ENCODE measurements around the gene SLC8B1.

Gene SLC8B1

GRCh38 chr12:113322343-113322742, 12.6 kb downstream of the SLC8B1 start:
- DNase-seq (ENCODE audit: low read depth, low spot score), result no peak

- no peak for DNase-seq (ENCODE audit: low read depth, low spot score)
These were observed 14.5 kb downstream of the SLC8B1 start for GRCh38 chr12:113320401-113320800.

- DNase-seq (ENCODE audit: low read depth, low spot score), result no peak
These were observed 15.8 kb downstream of the SLC8B1 start for GRCh38 chr12:113318900-113319628.

GRCh38 chr12:113318046-113318656, 16.8 kb downstream of the SLC8B1 start:
- no peak for DNase-seq (ENCODE audit: low read depth, low spot score)

- DNase-seq (ENCODE audit: low read depth, low spot score), result no peak
These were observed 17.8 kb downstream of the SLC8B1 start for GRCh38 chr12:113317122-113317521.

GRCh38 chr12:113316155-113316554, 18.8 kb downstream of the SLC8B1 start:
- no peak for DNase-seq (ENCODE audit: low read depth, low spot score)

GRCh38 chr12:113315358-113315757, 19.6 kb downstream of the SLC8B1 start:
- DNase-seq (ENCODE audit: low read depth, low spot score), result no peak

- DNase-seq (ENCODE audit: low read depth, low spot score), result no peak
These were observed 20.8 kb downstream of the SLC8B1 start for GRCh38 chr12:113314121-113314529.

GRCh38 chr12:113310489-113310888, 24.4 kb downstream of the SLC8B1 start:
- DNase-seq (ENCODE audit: low read depth, low spot score), result no peak

GRCh38 chr12:113306382-113306781, 28.5 kb downstream of the SLC8B1 start:
- no peak for DNase-seq (ENCODE audit: low read depth, low spot score)

GRCh38 chr12:113305281-113305856, 29.5 kb downstream of the SLC8B1 start:
- no peak for DNase-seq (ENCODE audit: low read depth, low spot score)

GRCh38 chr12:113302886-113303640, 31.8 kb downstream of the SLC8B1 start:
- no peak for DNase-seq (ENCODE audit: low read depth, low spot score)

- no peak for DNase-seq (ENCODE audit: low read depth, low spot score)
These were observed 32.4 kb downstream of the SLC8B1 start for GRCh38 chr12:113302466-113302865.

- DNase-seq (ENCODE audit: low read depth, low spot score), result no peak
These were observed 33.1 kb downstream of the SLC8B1 start for GRCh38 chr12:113301811-113302210.

GRCh38 chr12:113299619-113300237, 35.2 kb downstream of the SLC8B1 start:
- peak; percentile 13 for DNase-seq (ENCODE audit: low read depth, low spot score)

GRCh38 chr12:113298861-113299545, 35.9 kb downstream of the SLC8B1 start:
- no peak for DNase-seq (ENCODE audit: low read depth, low spot score)

GRCh38 chr12:113298472-113298817, 36.5 kb downstream of the SLC8B1 start:
- DNase-seq (ENCODE audit: low read depth, low spot score), result no peak

GRCh38 chr12:113297621-113298471, 37.1 kb downstream of the SLC8B1 start:
- no peak for DNase-seq (ENCODE audit: low read depth, low spot score)

- no peak for DNase-seq (ENCODE audit: low read depth, low spot score)
These were observed 37.7 kb downstream of the SLC8B1 start for GRCh38 chr12:113297214-113297587.

GRCh38 chr12:113296557-113297213, 38.2 kb downstream of the SLC8B1 start:
- DNase-seq (ENCODE audit: low read depth, low spot score), result no peak

Data from smooth muscle cell of the brain vasculature (primary cell).